Hepatocyte (in vitro differentiated cells): ENCODE measurements around the gene DAPK2. TPM values are rescaled to one million over a fixed set of nuclear protein-coding genes. Genes with fewer than 3 reads are reported as not detected.

ENCODE experiments used
- DNase-seq: peaks from one replicate; pipeline ENCODE4 v3.0.0-alpha.2; 2016; ENCODE audit warnings: low spot score
- H2AFZ ChIP-seq: fragments of 200-600 bp; sonication (generic); 2 replicates; pipeline ENCODE4 v1.6.0; 2016; ENCODE audit warnings: antibody characterized with exemption, mild to moderate bottlenecking
- H3K27ac ChIP-seq: fragments of 200-600 bp; sonication (generic); 2 replicates; pipeline ENCODE4 v1.5.1; 2016; ENCODE audit warnings: mild to moderate bottlenecking
- H3K27me3 ChIP-seq: fragments of 200-600 bp; sonication (generic); 2 replicates; pipeline ENCODE4 v1.6.1; 2016
- H3K36me3 ChIP-seq: fragments of 200-600 bp; sonication (generic); replicated peaks from 2 replicates; pipeline ENCODE4 v1.5.1; 2016; ENCODE audit warnings: low read depth; ENCODE audit not compliant: insufficient read depth
- H3K4me1 ChIP-seq: fragments of 200-600 bp; sonication (generic); 2 replicates; pipeline ENCODE4 v1.5.1; 2016; ENCODE audit warnings: mild to moderate bottlenecking, moderate library complexity; ENCODE audit not compliant: insufficient read depth
- H3K4me2 ChIP-seq: fragments of 200-600 bp; sonication (generic); 2 replicates; pipeline ENCODE4 v1.6.0; 2016
- H3K4me3 ChIP-seq: fragments of 200-600 bp; sonication (generic); 2 replicates; pipeline ENCODE4 v1.5.1; 2016; ENCODE audit warnings: mild to moderate bottlenecking
- H3K79me2 ChIP-seq: fragments of 200-600 bp; sonication (generic); 2 replicates; pipeline ENCODE4 v1.6.0; 2017; ENCODE audit warnings: mild to moderate bottlenecking
- H3K9me2 ChIP-seq: fragments of 200-600 bp; sonication (generic); replicated peaks from 2 replicates; pipeline ENCODE4 v1.6.0; 2017; ENCODE audit warnings: mild to moderate bottlenecking; ENCODE audit not compliant: insufficient read depth
- H3K9me3 ChIP-seq: fragments of 200-600 bp; sonication (generic); 2 replicates; pipeline ENCODE4 v1.5.1; 2016; ENCODE audit warnings: low read depth, mild to moderate bottlenecking
- H4K20me1 ChIP-seq: fragments of 200-600 bp; sonication (generic); 2 replicates; pipeline ENCODE4 v1.6.0; 2016; ENCODE audit warnings: mild to moderate bottlenecking; ENCODE audit not compliant: insufficient read depth, poor library complexity, severe bottlenecking
- CTCF ChIP-seq: fragments of 200-600 bp; sonication (generic); IDR thresholded peaks from 2 replicates; pipeline ENCODE4 v1.5.1; 2016; ENCODE audit warnings: antibody characterized with exemption, mild to moderate bottlenecking; ENCODE audit not compliant: poor library complexity
- EZH2 ChIP-seq: fragments of 200-600 bp; sonication (generic); IDR thresholded peaks from 2 replicates; pipeline ENCODE4 v1.6.1; 2016; ENCODE audit warnings: antibody characterized with exemption, mild to moderate bottlenecking, borderline replicate concordance
- EZH2phosphoT487 ChIP-seq: fragments of 200-600 bp; sonication (generic); IDR thresholded peaks from one replicate; pipeline ENCODE4 v1.6.1; 2018; ENCODE audit warnings: antibody characterized with exemption, mild to moderate bottlenecking, low read depth, moderate library complexity; ENCODE audit not compliant: unreplicated experiment, severe bottlenecking
- WGBS: methylation state at CpG from one replicate; pipeline ENCODE4 v1.1.6; 2016; ENCODE audit warnings: low lambda C conversion rate; ENCODE audit errors: missing lambda C conversion rate; 5-methylcytosine and 5-hydroxymethylcytosine counted together
- polyA plus RNA-seq: library from polyadenylated mRNA; unstranded; fragments of >200 nt; fragmentation: Nextera tagmentation; extraction: Ambion mirVana; gene quantifications from 2 replicates; pipeline ENCODE4 v1.2.1, GENCODE V29; 2016
- total RNA-seq: library from RNA; depleted of rRNA; stranded (reverse); fragments of >200 nt; gene quantifications from 2 replicates; pipeline ENCODE4 v1.2.3, GENCODE V29; 2014

The DAPK2 gene
- total and polyA plus RNA-seq, 2 experiments from 2014 or later = 4.9 to 5.1 TPM

DNA sequence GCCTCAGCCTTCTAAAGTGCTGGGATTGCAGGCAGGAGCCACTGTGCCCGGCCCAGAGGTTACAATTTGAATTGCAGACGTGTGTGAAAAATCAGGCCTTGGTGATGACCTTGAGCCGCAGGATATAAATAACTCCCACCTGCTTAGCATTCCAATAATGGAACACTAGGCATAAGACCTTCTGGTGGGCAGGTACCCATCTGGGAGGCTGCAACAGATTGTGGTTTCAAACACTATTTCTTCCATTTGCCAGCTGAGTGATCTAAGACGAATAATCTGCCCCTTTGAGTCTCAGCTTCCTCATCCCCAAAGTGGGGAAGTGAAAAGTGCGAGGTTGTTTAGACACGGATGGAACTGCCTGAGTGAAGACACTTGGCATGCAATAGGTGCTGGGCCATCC is 164.9 kb downstream of the DAPK2 start:
- no peaks in the 10 kb centered on the region for H3K79me2 ChIP-seq
- H3K27ac ChIP-seq = no peak overlapping the region
- H3K4me1 ChIP-seq = no peaks in the 10 kb centered on the region
- no peak overlapping the region for H3K4me3 ChIP-seq
- no peaks in the 10 kb centered on the region for H3K9me3 ChIP-seq
- no peaks in the 10 kb centered on the region for H3K27me3 ChIP-seq
- DNase-seq = no peak
- 92% methylated on average over 6 of the region's 6 CpGs for WGBS
- TF ChIP-seq CTCF (no peak), EZH2 (no peak), EZH2phosphoT487 (no peak)
- no peak overlapping the region for H2AFZ ChIP-seq
- H4K20me1 ChIP-seq = no peaks in the 10 kb centered on the region
- H3K36me3 ChIP-seq = no peaks in the 10 kb centered on the region
- no peak overlapping the region for H3K4me2 ChIP-seq
- H3K9me2 ChIP-seq = no peaks in the 10 kb centered on the region

- Histone ChIP-seq H3K79me2 (no peaks in the 10 kb centered on the region), H3K4me2 (no peak overlapping the region), H3K27ac (no peak overlapping the region), H3K27me3 (no peaks in the 10 kb centered on the region), H2AFZ (no peak overlapping the region), H3K4me3 (no peak overlapping the region), H3K9me2 (no peaks in the 10 kb centered on the region), H4K20me1 (no peaks in the 10 kb centered on the region), H3K4me1 (no peaks in the 10 kb centered on the region), H3K36me3 (no peaks in the 10 kb centered on the region), H3K9me3 (no peaks in the 10 kb centered on the region)
- no peak for TF ChIP-seq CTCF
- no peak for TF ChIP-seq EZH2
- DNase-seq = no peak
- WGBS = 88% methylated on average over 5 of the region's 5 CpGs
Measured at GRCh38 chr15:63880744-63881143, 165.5 kb downstream of the DAPK2 start.

- Histone ChIP-seq H3K9me3 (no peaks in the 10 kb centered on the region), H3K27me3 (no peaks in the 10 kb centered on the region), H2AFZ (no peak overlapping the region), H3K4me1 (no peaks in the 10 kb centered on the region), H3K36me3 (no peaks in the 10 kb centered on the region), H3K79me2 (no peaks in the 10 kb centered on the region), H3K4me3 (no peak overlapping the region), H3K27ac (no peak overlapping the region), H3K9me2 (no peaks in the 10 kb centered on the region), H3K4me2 (no peak overlapping the region), H4K20me1 (no peaks in the 10 kb centered on the region)
- 81% methylated on average over 1 of the region's 1 CpG for WGBS
- no peak for TF ChIP-seq EZH2
- TF ChIP-seq EZH2phosphoT487 = no peak
- TF ChIP-seq CTCF = no peak
- DNase-seq = no peak
Measured at GRCh38 chr15:63879995-63880394, 166.3 kb downstream of the DAPK2 start.

DNA sequence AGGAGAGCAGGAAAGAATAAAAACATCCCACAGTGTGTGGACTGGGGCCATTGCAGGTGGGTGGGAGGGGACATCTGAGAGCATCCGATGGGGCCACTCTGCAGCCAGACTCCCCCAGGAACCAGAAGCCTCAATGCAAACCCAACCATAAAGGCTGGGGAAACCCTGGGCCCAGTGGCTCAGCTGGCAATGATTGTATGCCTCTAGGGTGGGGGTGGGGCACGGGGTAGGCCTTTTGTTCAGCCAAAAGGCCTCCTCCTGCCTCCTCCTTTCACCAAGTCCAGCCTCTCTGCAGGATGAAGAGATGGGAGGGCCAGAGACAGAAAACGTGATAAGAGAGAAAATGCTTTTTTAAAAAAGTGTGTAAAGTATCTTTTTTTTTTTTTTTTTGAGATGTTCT is 167.1 kb downstream of the DAPK2 start:
- Histone ChIP-seq H2AFZ (no peak overlapping the region), H3K4me2 (no peak overlapping the region)
- no peak for DNase-seq

More for the DNA sequence above, 167.1 kb downstream of the DAPK2 start:
- H3K27ac ChIP-seq = no peak overlapping the region
- H3K36me3 ChIP-seq = no peaks in the 10 kb centered on the region
- no peaks in the 10 kb centered on the region for H3K9me2 ChIP-seq
- no peaks in the 10 kb centered on the region for H3K4me1 ChIP-seq
- no peaks in the 10 kb centered on the region for H3K79me2 ChIP-seq
- H3K9me3 ChIP-seq = no peaks in the 10 kb centered on the region
- no peaks in the 10 kb centered on the region for H4K20me1 ChIP-seq
- H3K4me3 ChIP-seq = no peak overlapping the region
- TF ChIP-seq CTCF = no peak
- no peak for TF ChIP-seq EZH2phosphoT487
- TF ChIP-seq EZH2 = no peak
- H3K27me3 ChIP-seq = no peaks in the 10 kb centered on the region
- WGBS = 53% methylated on average over 3 of the region's 3 CpGs
